Activated T-cell treated with anti-CD3 and anti-CD28 coated beads, Interleukin-2, amount 50 U/mL, for 1 hour (primary cell): ENCODE measurements around the gene ARID1A.

ENCODE experiments used
- DNase-seq: peaks from one replicate; pipeline ENCODE4 v3.0.0-alpha.2; 2020

The ARID1A gene

GRCh38 chr1:26728645-26729044, 32.8 kb downstream of the ARID1A start:
- no peak for DNase-seq

DNA sequence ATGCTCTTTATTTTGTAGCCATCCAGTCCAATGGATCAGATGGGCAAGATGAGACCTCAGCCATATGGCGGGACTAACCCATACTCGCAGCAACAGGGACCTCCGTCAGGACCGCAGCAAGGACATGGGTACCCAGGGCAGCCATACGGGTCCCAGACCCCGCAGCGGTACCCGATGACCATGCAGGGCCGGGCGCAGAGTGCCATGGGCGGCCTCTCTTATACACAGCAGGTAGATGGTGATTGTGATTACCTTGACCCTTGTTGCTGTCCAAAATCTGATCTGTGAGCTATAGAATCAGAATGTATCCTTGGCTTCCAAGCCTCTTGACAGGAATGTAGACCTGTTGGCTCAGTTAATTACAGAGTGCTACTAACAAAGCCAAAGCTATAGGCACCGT, 33.8 kb downstream of the ARID1A start:
- no peak for DNase-seq

- no peak for DNase-seq
Observed at GRCh38 chr1:26730695-26731094, 34.9 kb downstream of the ARID1A start.

DNA sequence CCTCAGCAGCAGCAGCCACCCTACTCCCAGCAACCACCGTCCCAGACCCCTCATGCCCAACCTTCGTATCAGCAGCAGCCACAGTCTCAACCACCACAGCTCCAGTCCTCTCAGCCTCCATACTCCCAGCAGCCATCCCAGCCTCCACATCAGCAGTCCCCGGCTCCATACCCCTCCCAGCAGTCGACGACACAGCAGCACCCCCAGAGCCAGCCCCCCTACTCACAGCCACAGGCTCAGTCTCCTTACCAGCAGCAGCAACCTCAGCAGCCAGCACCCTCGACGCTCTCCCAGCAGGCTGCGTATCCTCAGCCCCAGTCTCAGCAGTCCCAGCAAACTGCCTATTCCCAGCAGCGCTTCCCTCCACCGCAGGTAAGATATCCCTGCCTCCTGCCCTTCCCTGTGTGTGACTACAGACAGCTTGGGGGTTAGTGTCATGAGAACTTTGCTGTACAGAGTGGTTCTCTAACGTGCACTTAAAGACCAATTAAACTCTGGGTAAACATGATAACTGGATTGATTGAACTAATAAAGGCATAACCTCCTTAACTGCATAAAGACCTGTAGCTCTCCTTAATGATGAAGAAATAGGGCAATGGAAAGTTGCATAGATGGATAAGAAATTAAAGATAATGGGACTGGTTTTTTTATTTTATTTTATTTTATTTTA, 35.6 kb downstream of the ARID1A start:
- no peak for DNase-seq

- no peak for DNase-seq
Observed at GRCh38 chr1:26733392-26733791, 37.6 kb downstream of the ARID1A start.

- DNase-seq: no peak
Observed at GRCh38 chr1:26733982-26734381, 38.2 kb downstream of the ARID1A start.

DNA sequence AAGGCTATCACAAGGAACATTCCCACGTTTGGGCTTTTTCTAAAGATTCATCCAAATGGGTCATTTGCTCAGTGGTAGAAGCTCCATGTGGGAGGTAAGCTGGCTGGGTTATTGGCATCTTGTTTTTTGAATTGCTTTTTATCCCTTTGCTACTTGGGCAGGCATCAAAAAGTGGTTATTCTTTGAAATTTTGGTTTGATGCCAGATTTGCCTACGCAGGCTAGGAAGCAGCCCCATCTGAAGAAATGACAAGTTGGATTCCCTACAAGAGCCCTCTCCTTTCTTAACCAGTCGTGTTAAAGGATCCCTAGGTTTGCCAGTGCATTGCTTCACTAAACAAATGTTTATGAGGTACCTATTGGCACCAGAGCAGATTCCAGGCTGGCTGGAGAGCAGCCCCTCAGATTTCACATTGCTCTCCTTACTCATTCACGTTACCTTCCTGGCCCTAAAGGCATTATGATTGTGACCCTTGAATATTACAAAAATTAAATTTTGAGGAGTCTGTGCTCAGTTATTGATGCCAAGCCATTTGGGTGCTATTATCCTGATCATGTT, 38.8 kb downstream of the ARID1A start:
- no peak for DNase-seq

DNA sequence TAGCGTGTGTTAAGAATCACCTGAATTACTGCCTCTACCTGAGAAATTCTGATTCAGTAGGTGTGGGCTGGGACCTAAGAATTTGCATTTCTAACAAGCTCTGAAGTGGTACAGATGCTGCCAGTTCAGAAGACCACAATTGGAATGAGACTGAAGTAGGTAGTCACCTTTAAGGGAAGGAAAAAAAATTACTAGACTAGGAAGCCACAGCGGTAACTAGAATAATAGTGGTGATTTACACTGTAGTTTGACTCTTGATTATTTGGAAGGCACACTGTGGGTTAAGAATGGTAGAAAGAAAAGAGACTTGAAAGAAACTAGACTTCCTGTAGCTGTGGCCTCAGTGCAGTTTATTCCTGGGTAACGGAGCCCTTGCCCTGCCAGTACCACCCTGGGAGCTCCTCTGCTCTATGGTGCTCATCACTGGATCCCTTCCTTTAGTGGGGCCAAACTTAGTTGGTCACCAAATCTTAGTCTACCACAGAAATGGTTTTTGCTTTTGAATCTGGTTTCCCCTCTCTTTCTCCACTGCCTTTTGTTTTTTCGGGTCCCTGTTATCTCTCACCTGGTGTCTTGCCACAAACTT, 43.6 kb downstream of the ARID1A start:
- DNase-seq: no peak

- no peak for DNase-seq
Observed at GRCh38 chr1:26740023-26740634, 44.3 kb downstream of the ARID1A start.

DNA sequence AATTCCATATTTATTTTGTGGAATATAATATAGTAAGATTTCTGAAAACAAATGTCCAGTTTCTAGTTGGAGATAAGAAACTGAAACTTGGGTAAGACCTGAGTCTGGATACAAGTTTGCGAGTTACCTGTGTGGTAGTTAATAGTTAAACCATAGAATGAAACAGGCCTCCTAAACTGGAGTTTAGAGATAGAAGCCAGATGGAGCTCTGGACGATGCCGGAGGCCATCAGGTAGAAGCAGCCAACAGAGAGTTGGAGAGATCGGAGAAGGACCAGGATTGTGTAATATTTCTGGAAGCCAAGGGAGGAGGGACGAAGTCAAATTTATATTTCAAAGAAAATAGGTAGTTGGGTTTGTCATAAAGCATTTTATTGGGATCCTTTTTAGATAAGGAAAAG, 45.1 kb downstream of the ARID1A start:
- DNase-seq: no peak

- no peak for DNase-seq
Observed at GRCh38 chr1:26743426-26744059, 47.7 kb downstream of the ARID1A start.

DNA sequence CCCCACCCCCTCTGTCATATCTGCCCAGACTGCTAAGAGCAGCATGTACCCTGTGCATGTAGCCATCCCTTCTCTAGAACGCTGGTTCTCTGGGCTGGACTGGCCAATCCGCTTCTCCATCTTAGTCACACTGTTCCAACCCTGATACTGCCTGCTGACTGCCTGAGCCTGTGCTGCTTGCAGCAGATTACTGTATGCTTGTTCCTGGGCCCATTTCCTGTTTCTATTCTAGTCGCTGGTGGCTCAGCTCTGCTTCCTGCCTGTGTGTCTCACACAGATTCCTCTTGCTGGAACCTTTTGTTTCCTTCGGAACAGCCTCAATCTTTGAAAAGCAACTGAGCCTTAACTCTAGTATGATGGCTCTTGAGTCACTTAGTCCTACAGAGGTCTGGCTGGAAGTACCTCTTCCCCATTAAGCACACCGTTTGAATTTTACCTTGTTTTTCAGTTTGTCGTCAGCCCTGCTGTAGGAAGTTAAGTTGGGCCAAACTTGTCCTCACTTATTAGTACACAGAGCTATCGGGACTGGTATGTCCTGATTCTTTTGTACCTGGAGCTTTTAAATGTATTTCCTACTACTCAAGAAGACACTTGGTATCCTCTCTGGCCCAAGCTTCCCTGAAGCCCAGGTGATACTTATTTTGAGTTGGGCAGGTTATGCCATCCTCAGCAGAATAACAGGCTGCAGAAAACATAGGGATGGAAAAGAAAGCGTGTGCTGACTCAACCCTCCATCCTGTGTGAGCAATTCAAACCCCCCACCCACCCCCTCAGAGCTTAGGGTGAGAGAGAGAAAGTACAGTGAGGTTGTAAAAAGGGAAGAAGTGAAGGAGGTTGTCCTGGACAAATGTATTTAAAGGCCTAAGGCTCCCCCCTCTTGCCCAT, 48.5 kb downstream of the ARID1A start:
- peak; percentile 69 for DNase-seq

DNA sequence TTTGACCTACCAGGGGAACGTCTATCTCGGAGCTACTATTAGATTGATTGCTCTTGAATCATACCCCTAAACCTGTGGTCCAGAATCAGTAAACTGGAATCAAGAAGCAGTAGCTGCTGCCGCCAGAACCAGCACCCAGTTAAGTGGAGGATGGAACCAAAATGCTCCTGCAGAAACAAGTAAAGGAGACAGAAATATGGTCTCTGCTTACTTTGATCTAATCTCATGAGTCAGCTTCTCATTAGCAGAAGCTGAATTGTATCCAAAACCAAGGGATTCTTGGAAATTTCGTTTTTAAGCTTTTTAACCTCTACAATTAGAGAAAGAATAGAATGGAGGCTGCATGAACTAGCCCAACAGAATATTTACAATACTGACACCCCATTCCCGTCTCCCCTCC, 49.4 kb downstream of the ARID1A start:
- DNase-seq: no peak

DNA sequence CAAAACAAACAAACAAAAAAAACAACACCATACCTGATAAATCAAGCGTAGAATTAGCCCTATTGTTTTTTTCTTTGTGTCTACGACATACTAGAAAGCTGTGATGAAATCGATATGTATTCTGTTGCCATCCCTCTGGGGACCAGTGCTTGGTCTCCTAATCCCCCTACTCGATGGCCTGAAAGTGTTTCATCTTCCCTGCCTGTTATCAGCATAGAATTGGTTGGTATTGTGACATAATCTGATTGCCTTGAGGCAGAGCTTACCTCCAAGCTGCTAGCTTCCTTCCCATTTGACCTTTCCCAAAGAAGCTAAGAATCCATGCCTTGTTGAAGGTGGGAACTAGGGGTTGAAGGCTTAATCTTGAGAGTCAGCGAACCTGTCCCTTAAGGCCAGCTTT, 51.2 kb downstream of the ARID1A start:
- no peak for DNase-seq

GRCh38 chr1:26748351-26748750, 52.5 kb downstream of the ARID1A start:
- DNase-seq: no peak

DNA sequence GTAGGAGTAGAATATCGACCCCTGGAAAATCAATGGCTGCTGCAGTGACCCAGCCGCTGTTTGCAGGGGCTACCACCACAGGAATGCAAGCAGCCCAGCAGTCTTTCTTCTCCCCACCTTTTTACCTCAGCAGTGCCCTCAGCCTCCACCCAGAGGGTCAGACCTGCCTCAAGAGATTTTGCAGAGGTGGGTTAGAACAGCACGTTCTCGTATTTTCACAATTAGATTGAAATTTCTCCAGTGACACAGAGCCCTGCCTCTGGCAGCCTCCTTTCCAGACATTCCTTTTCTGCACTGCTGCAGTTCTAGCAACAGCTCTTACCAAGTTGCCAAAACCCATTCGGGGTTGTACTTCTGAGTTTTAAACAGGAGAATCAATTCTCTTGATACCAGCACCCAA, 53.6 kb downstream of the ARID1A start:
- no peak for DNase-seq

DNA sequence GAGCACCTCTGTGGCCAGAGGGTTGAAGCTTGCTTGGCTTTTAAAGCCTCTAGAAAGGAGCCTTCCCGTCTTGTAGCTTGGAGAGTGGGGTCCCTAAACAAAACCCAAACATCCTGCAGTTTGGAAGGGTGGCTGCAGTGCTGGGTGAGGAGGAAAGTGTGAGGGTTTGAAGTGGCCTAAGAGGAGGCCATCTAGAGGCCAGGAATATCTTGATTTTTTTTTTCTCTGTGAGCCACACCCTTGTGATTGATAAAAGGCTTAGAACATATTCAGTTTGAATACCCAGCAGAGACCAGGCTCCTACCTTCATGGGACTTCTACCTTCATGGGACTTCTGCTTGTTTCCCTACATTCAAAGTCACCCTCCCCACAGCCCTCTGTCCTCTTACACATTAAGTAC, 54.6 kb downstream of the ARID1A start:
- DNase-seq: no peak

GRCh38 chr1:26752519-26752918, 56.7 kb downstream of the ARID1A start:
- DNase-seq: no peak

DNA sequence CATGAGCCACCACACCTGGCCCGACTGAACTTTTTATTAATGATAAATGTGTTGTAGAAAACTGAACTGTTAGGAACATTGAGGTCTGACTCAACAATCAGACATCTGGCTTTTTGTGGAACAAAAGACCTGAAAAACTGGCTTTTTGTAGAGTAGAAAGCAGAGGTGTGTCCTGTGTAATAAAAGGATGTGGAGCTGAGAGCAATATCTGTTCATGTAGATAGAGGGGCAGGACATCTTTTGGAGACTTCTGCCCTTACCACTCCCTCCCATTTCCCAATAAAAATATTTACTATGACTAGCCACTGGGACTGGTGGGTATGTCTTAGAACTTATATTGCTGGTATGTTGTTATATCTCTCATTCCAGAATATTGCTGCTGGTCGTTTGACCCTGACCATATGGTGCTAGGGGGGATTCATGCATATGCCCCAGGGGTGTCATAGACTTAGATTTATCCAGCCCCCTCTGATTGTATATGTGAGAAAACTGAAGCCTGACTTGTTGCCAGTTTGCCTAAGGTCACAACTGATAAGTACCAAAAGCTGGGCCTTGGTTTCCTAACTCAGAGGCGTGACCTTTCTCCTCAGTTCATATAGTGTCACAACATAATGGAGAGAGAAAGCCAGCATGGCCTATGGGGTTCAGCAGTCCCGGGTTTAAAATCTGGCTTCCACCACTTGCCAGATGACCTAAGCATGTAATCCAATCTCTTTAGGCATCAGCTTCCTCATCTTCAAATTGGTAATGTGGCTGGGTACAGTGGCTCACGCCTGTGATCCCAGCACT, 58.5 kb downstream of the ARID1A start:
- no peak for DNase-seq

DNA sequence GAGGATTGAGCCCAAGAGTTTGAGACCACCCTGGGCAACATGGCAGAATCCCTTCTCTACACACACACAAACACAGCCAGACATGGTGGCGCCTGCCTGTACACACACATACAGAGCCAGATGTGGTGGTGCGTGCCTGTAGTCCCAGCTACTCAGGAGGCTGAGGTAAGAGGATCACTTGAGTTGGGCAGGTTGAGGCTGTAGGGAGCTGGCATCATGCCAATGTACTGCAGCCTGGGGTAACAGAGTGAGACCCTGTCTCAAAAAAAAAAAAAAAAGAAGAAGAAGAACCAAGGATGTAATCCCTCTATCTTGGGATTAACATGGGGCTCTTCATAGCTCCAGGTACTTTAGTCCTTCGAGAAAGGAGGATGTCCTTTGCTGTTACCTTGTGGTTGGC, 62.5 kb downstream of the ARID1A start:
- no peak for DNase-seq

GRCh38 chr1:26759531-26759930, 63.7 kb downstream of the ARID1A start:
- no peak for DNase-seq

DNA sequence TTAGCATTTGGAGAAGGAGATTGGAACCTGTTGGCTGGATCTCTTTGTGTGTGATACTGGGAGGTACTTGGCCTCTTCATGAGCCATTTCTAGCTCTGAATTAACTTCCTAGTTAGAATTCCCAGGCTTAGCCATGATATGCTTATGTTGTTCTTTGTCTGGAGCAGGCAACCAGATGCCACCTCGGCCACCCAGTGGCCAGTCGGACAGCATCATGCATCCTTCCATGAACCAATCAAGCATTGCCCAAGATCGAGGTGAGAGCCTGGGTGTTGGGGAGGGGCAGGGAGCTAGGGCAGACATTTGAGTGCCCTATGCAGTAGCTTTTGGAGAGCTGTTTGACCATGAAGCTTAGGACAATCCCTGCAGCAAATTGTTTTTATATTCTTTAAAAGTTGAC, 65.4 kb downstream of the ARID1A start:
- DNase-seq: no peak
